IMR-90 (cell line): ENCODE results near the gene CD96. TPM values are rescaled to one million over a fixed set of nuclear protein-coding genes. Genes with fewer than 3 reads are reported as not detected.

Source experiments
- ATAC-seq: fragments of 200-7000 bp; cut with Tn5 transposase; 2 replicates; pipeline ENCODE4 v1.9.1; 2020; ENCODE audit warnings: low read depth, mild to moderate bottlenecking, moderate library complexity
- BruUV-seq: library from RNA; stranded (reverse); fragments of 400-500 nt; replicated peaks from 2 replicates; lab custom pipeline; 2021; lab: Mats Ljungman, UMichigan
- CTCF ChIA-PET: fragments of 300-600 bp; formaldehyde crosslinking; extraction: SDS; loops from one replicate; lab custom pipeline; 2021; ENCODE audit warnings: antibody characterized with exemption; lab: Yijun Ruan, JAX
- POLR2A ChIA-PET: fragments of 300-600 bp; sonication (Branson Sonifier 250); formaldehyde crosslinking; loops from one replicate; lab custom pipeline; 2022; ENCODE audit warnings: antibody characterized with exemption; ENCODE audit not compliant: unreplicated experiment; lab: Charles Lee
- DNase-seq: peaks from one replicate; pipeline ENCODE4 v3.0.0; 2013
- H2AFZ ChIP-seq: replicated peaks from 2 replicates; pipeline ENCODE3; 2013; ENCODE audit warnings: low read length, mild to moderate bottlenecking; ENCODE audit not compliant: poor library complexity
- H2AK5ac ChIP-seq: 2 replicates; pipeline ENCODE4 v1.6.1; 2013; ENCODE audit warnings: low read depth, low read length, inconsistent platforms
- H2AK9ac ChIP-seq: replicated peaks from 2 replicates; pipeline ENCODE3; 2013; ENCODE audit warnings: mild to moderate bottlenecking, low read depth, low read length, moderate library complexity; ENCODE audit not compliant: poor library complexity
- H2BK120ac ChIP-seq: 2 replicates; pipeline ENCODE4 v1.6.1; 2013; ENCODE audit warnings: low read depth, low read length, inconsistent platforms
- H2BK15ac ChIP-seq: 3 replicates; pipeline ENCODE4 v1.6.1; 2013; ENCODE audit warnings: low read depth, low read length, inconsistent platforms
- H2BK20ac ChIP-seq: 2 replicates; pipeline ENCODE4 v1.6.1; 2013; ENCODE audit warnings: low read depth, mild to moderate bottlenecking, inconsistent platforms, low read length, moderate library complexity
- H2BK5ac ChIP-seq: 2 replicates; pipeline ENCODE4 v1.6.1; 2013; ENCODE audit warnings: mild to moderate bottlenecking, low read depth, low read length, inconsistent platforms; ENCODE audit not compliant: poor library complexity, severe bottlenecking
- H3K14ac ChIP-seq: replicated peaks from 2 replicates; pipeline ENCODE4 v1.6.1; 2013; ENCODE audit warnings: low read depth, low read length, inconsistent platforms
- H3K18ac ChIP-seq: 2 replicates; pipeline ENCODE4 v1.6.1; 2013; ENCODE audit warnings: low read depth, low read length, control low read depth
- H3K23ac ChIP-seq: 2 replicates; pipeline ENCODE4 v1.6.1; 2013; ENCODE audit warnings: low read depth, low read length, inconsistent platforms
- H3K27ac ChIP-seq: 2 replicates; pipeline ENCODE4 v1.5.1; 2013; ENCODE audit warnings: mild to moderate bottlenecking, control low read depth, low read length; ENCODE audit not compliant: insufficient read depth
- H3K27me3 ChIP-seq: 2 replicates; pipeline ENCODE4 v1.6.1; 2013; ENCODE audit warnings: low read length; ENCODE audit not compliant: control insufficient read depth, insufficient read depth
- H3K36me3 ChIP-seq: 2 replicates; pipeline ENCODE4 v1.6.1; 2013; ENCODE audit warnings: low read length, mixed read lengths; ENCODE audit not compliant: control insufficient read depth, insufficient read depth
- H3K4ac ChIP-seq: 2 replicates; pipeline ENCODE4 v1.6.1; 2013; ENCODE audit warnings: low read depth, low read length, inconsistent platforms
- H3K4me1 ChIP-seq: 2 replicates; pipeline ENCODE4 v1.6.1; 2013; ENCODE audit warnings: low read length, mixed read lengths; ENCODE audit not compliant: control insufficient read depth, insufficient read depth
- H3K4me2 ChIP-seq: 2 replicates; pipeline ENCODE4 v1.6.1; 2013; ENCODE audit warnings: low read depth, mild to moderate bottlenecking, control low read depth, low read length, moderate library complexity
- H3K4me3 ChIP-seq: 2 replicates; pipeline ENCODE4 v1.5.1; 2013; ENCODE audit warnings: low read depth, mild to moderate bottlenecking, control low read depth, low read length, moderate library complexity; ENCODE audit not compliant: insufficient read depth
- H3K56ac ChIP-seq: 2 replicates; pipeline ENCODE4 v1.6.1; 2013; ENCODE audit warnings: low read length, inconsistent platforms; ENCODE audit not compliant: insufficient read depth; ENCODE audit errors: extremely low read depth
- H3K79me1 ChIP-seq, 2 experiments: 2 replicates each; pipeline ENCODE4 v1.6.1; 2013; ENCODE audit warnings: low read length in 2 of 2, inconsistent platforms in 1 of 2, low read depth in 1 of 2
- H3K9ac ChIP-seq: 2 replicates; pipeline ENCODE4 v1.6.1; 2013; ENCODE audit warnings: low read depth, low read length, control low read depth
- H3K9me1 ChIP-seq: 2 replicates; pipeline ENCODE4 v1.6.1; 2013; ENCODE audit warnings: low read length, inconsistent platforms; ENCODE audit not compliant: insufficient read depth
- H3K9me3 ChIP-seq: 2 replicates; pipeline ENCODE4 v1.6.1; 2013; ENCODE audit warnings: low read length; ENCODE audit not compliant: control insufficient read depth, insufficient read depth
- H4K20me1 ChIP-seq: 2 replicates; pipeline ENCODE4 v1.6.1; 2013; ENCODE audit warnings: low read length, inconsistent platforms; ENCODE audit not compliant: insufficient read depth
- H4K5ac ChIP-seq: 2 replicates; pipeline ENCODE4 v1.6.1; 2013; ENCODE audit warnings: mild to moderate bottlenecking, low read depth, low read length, control low read depth
- H4K8ac ChIP-seq, 2 experiments: 2 replicates each; pipeline ENCODE4 v1.6.1; 2013; ENCODE audit warnings: low read depth in 2 of 2, low read length in 2 of 2, control low read depth in 1 of 2, inconsistent platforms in 1 of 2
- H4K91ac ChIP-seq: 2 replicates; pipeline ENCODE4 v1.6.1; 2013; ENCODE audit warnings: low read depth, low read length, inconsistent platforms; ENCODE audit not compliant: insufficient read depth
- CEBPB ChIP-seq: IDR thresholded peaks from 2 replicates; pipeline ENCODE4 v1.6.1; 2012; ENCODE audit warnings: low read depth, low read length, improper control_type of control experiment
- CHD1 ChIP-seq: IDR thresholded peaks from 2 replicates; pipeline ENCODE4 v1.6.1; 2012; ENCODE audit warnings: low read depth, low read length, improper control_type of control experiment
- whole genome bisulfite sequencing, 2 experiments: methylation state at CpG; one replicate each; pipeline versions ENCODE4 v1.1.5 to v1.1.7; 2013; ENCODE audit warnings: missing lambda C conversion rate in 2 of 2; ENCODE audit not compliant: insufficient read length in 1 of 2; ENCODE audit errors: extremely low coverage in 2 of 2; 5-methylcytosine and 5-hydroxymethylcytosine counted together
- dilution Hi-C: fragments of 300-500 bp; cut with HindIII; formaldehyde crosslinking; loops from one replicate; pipeline ENCODE4 v1.14.3; 2018; ENCODE audit warnings: low sequenced_read_pairs; ENCODE audit not compliant: unreplicated experiment
- in situ Hi-C: fragments of 300-500 bp; cut with MboI; formaldehyde crosslinking; loops from 3 replicates; pipeline ENCODE4 v1.14.3; 2019; ENCODE audit warnings: low sequenced_read_pairs, inconsistent platforms, mixed read lengths
- intact Hi-C: fragments of 100-400 bp; cut with micrococcal nuclease; formaldehyde crosslinking; loops from 2 replicates; pipeline ENCODE4 v1.10.0; 2022
- polyA plus RNA-seq, 3 experiments: library from polyadenylated mRNA; depleted of rRNA; stranded (reverse); fragments of >200 nt; gene quantifications; 2 replicates each; pipeline ENCODE4 v1.2.3, GENCODE V29; 2012; ENCODE audit warnings: low replicate concordance in 1 of 3
- total RNA-seq: library from RNA; depleted of rRNA; stranded (reverse); fragments of >200 nt; gene quantifications from 2 replicates; pipeline ENCODE4 v1.2.3, GENCODE V29; 2012

CD96 gene
- total and polyA plus RNA-seq, 2 of the 4 experiments (the other 2 are of a cell fraction) = 0.05 to 0.18 TPM

- Histone ChIP-seq H4K20me1 (no peaks in the 10 kb centered on the region), H4K8ac (no peak overlapping the region), H3K4ac (no peak overlapping the region), H3K18ac (no peak overlapping the region), H3K23ac (no peak overlapping the region), H3K14ac (no peak overlapping the region), H3K4me1 (no peaks in the 10 kb centered on the region; the same call in 1 of the 2 replicates), H3K56ac (no peak overlapping the region), H3K9ac (no peak overlapping the region), H2BK15ac (no peak overlapping the region), H2AK5ac (no peak overlapping the region), H3K4me3 (no peak overlapping the region), H3K4me2 (no peak overlapping the region), H3K9me1 (no peaks in the 10 kb centered on the region), H2BK120ac (no peak overlapping the region), H2AFZ (no peak overlapping the region), H3K27me3 (no peaks in the 10 kb centered on the region), H2BK5ac (no peak overlapping the region), H3K36me3 (no peaks in the 10 kb centered on the region), H2BK20ac (no peak overlapping the region), H4K5ac (no peak overlapping the region), H4K91ac (no peak overlapping the region), H2AK9ac (no peak overlapping the region), H3K27ac (no peak overlapping the region), H3K79me1 (no peaks in the 10 kb centered on the region), H3K9me3 (no peaks in the 10 kb centered on the region)
- in situ Hi-C loops = no loop called here
- ChIA-PET POLR2A (no interaction called here), CTCF (no interaction called here)
- no peak for TF ChIP-seq CHD1
- TF ChIP-seq CEBPB = no peak
- no TSS peak for BruUV-seq
- intact Hi-C loops = no loop called here
- no CpG with 5 or more reads among the region's 3 CpGs for WGBS, 2 experiments
- DNase-seq = no peak
- no peak for ATAC-seq
- dilution Hi-C loops = loop anchor here (25.0 kb wide), 1 partner anchor 262 kb away; no protein-coding TSS in a partner anchor
Measured at GRCh38 chr3:111700054-111700453, 158.1 kb downstream of the CD96 start.
